ENCODE measurements around the gene ZNF182.

The ZNF182 gene

DNA sequence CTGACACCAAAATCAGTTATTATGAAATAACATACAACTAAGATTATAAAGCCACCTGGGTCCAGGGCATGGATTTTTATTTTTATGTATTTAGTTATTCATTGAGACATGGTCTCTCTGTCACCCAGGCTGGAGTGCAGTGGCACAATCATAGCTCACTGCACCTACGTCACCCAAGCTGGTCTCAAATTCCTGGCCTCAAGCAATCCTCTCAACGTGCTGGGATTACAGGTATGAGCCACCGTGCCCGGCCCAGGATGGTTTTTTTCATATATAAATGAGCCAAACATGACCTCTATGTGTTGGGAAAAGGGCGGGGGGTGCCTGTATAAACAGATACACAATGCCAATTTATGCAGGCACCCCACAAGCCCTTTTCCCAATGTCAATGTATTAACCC lies 43.1 kb upstream of the ZNF182 start:
- H3K4me1 ChIP-seq (ENCODE audit: control insufficient read depth, insufficient read depth, low read length), result no peaks in the 10 kb centered on the region; the same call in 1 of the 2 replicates
- no peaks in the 10 kb centered on the region for H3K36me3 ChIP-seq (ENCODE audit: control insufficient read depth in 2 of 2, insufficient read depth in 1 of 2, low read length in 2 of 2)
- POLR2A ChIA-PET, result no interaction called here
- H3K9me3 ChIP-seq (ENCODE audit: control insufficient read depth, insufficient read depth, low read depth, low read length), result no peaks in the 10 kb centered on the region
- no peak overlapping the region for H3K4me3 ChIP-seq (ENCODE audit: low read depth, low read length)
- H3K27ac ChIP-seq (ENCODE audit: extremely low read depth, low read depth, low read length), result no peak overlapping the region
- TF ChIP-seq ZNF19 (tag by site-specific recombination; IDR thresholded peaks at IDR 0.05; ENCODE audit: low read depth) (no peak), ZNF133 (tag by site-specific recombination; IDR thresholded peaks at IDR 0.05) (no peak), ZNF677 (tag by site-specific recombination; IDR thresholded peaks at IDR 0.05) (no peak), ZNF274 (IDR thresholded peaks at IDR 0.05; ENCODE audit: low read length) (no peak), ZNF274 (tag by site-specific recombination; IDR thresholded peaks at IDR 0.05; ENCODE audit: borderline replicate concordance) (no peak), ZNF623 (tag by site-specific recombination; IDR thresholded peaks at IDR 0.05) (no peak)
- TF ChIP-seq, protein P1, sequence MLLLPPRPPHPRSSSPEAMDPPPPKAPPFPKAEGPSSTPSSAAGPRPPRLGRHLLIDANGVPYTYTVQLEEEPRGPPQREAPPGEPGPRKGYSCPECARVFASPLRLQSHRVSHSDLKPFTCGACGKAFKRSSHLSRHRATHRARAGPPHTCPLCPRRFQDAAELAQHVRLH (tag by site-specific recombination; IDR thresholded peaks at IDR 0.05), result no peak
- CTCF ChIA-PET, result no interaction called here

DNA sequence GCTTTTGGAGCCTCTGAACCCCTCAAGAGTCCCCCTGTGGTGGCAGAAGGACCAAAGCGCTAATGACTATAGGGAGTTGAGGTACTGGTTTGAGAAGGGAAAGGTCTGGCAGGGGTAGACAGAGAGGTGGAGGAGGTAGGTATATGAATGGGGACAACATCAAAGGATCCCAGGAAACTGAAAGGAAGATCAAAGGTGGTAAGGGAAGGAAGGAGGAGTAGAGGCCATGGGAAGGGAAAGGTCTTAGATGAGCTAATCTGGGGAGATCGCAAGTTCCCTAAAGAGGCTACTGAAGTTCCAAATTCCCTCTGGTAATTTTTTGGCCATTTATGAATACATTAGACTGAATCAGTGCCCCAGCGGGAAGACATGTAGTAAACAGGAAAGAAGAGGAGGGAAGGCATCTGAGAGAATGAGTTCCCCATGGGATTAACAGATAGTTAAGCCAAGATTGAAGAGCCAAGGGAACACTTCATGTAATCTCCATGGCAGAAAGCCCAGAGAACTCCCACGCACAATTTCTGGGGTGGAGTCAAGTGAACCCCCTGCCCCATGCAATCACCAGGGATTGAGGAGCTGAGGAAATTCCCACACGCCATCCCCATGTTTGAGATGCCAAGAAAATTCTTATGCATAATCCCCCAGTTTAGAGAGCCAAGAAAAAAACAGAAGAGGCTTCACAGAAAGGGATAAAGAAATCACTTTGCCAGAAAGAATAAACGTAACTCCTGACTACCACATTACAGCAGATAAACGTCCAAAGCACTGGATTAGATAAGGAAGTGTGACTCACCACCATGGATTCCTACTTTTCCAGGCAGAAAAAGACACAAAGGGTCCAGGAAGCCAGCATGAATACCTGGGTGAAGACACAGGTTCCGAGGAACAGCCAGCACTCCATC lies 41.9 kb upstream of the ZNF182 start:
- ChIA-PET POLR2A (interaction anchor here (0.5 kb wide), 1 partner anchor 213 kb away, joined by 3 read pairs; no protein-coding TSS in a partner anchor), CTCF (no interaction called here)
- no peak overlapping the region for H3K4me3 ChIP-seq (ENCODE audit: low read depth, low read length)
- H3K27ac ChIP-seq (ENCODE audit: extremely low read depth, low read depth, low read length), result no peak overlapping the region
- TF ChIP-seq ZFHX2 (tag by site-specific recombination; conservative IDR thresholded peaks at IDR 0.05) (0 out of 2 replicates have a peak, but pooled peaks have one; percentile 27), ZNF16 (tag by site-specific recombination; IDR thresholded peaks at IDR 0.05; ENCODE audit: low read depth) (no peak), SP3 (tag by site-specific recombination; IDR thresholded peaks at IDR 0.05) (no peak), EGR2 (tag by site-specific recombination; IDR thresholded peaks at IDR 0.05; ENCODE audit: low read depth) (0 out of 2 replicates have a peak, but pooled peaks have one; percentile 10), ZNF24 (tag by site-specific recombination; IDR thresholded peaks at IDR 0.05) (no peak), ZNF37A (tag by site-specific recombination; IDR thresholded peaks at IDR 0.05) (no peak), KLF8 (tag by site-specific recombination; IDR thresholded peaks at IDR 0.05) (0 out of 2 replicates have a peak, but pooled peaks have one; percentile 26), ZNF391 (tag by site-specific recombination; IDR thresholded peaks at IDR 0.05; ENCODE audit: borderline replicate concordance, low read depth) (no peak), FEZF1 (tag by site-specific recombination; IDR thresholded peaks at IDR 0.05) (no peak), SALL2 (tag by site-specific recombination; IDR thresholded peaks at IDR 0.05; ENCODE audit: borderline replicate concordance) (no peak), ZNF791 (tag by site-specific recombination; IDR thresholded peaks at IDR 0.05) (no peak), HOXA7 (CRISPR knock-in tag; IDR thresholded peaks at IDR 0.05; ENCODE audit: borderline replicate concordance) (no peak), ZNF211 (tag by site-specific recombination; IDR thresholded peaks at IDR 0.05; ENCODE audit: low read depth) (no peak), RBAK (tag by site-specific recombination; IDR thresholded peaks at IDR 0.05) (no peak), SP2 (tag by site-specific recombination; IDR thresholded peaks at IDR 0.05) (no peak), ZNF621 (tag by site-specific recombination; IDR thresholded peaks at IDR 0.05) (no peak), ZNF792 (tag by site-specific recombination; IDR thresholded peaks at IDR 0.05) (no peak), KLF10 (tag by site-specific recombination; IDR thresholded peaks at IDR 0.05) (no peak), ZNF530 (tag by site-specific recombination; IDR thresholded peaks at IDR 0.05; ENCODE audit: low read depth) (no peak)
- TF ChIP-seq, protein P2, sequence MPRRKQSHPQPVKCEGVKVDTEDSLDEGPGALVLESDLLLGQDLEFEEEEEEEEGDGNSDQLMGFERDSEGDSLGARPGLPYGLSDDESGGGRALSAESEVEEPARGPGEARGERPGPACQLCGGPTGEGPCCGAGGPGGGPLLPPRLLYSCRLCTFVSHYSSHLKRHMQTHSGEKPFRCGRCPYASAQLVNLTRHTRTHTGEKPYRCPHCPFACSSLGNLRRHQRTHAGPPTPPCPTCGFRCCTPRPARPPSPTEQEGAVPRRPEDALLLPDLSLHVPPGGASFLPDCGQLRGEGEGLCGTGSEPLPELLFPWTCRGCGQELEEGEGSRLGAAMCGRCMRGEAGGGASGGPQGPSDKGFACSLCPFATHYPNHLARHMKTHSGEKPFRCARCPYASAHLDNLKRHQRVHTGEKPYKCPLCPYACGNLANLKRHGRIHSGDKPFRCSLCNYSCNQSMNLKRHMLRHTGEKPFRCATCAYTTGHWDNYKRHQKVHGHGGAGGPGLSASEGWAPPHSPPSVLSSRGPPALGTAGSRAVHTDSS (tag by site-specific recombination; IDR thresholded peaks at IDR 0.05), result no peak
- TF ChIP-seq, protein P3, sequence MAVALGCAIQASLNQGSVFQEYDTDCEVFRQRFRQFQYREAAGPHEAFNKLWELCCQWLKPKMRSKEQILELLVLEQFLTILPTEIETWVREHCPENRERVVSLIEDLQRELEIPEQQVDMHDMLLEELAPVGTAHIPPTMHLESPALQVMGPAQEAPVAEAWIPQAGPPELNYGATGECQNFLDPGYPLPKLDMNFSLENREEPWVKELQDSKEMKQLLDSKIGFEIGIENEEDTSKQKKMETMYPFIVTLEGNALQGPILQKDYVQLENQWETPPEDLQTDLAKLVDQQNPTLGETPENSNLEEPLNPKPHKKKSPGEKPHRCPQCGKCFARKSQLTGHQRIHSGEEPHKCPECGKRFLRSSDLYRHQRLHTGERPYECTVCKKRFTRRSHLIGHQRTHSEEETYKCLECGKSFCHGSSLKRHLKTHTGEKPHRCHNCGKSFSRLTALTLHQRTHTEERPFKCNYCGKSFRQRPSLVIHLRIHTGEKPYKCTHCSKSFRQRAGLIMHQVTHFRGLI (tag by site-specific recombination; IDR thresholded peaks at IDR 0.05), result no peak
- no peaks in the 10 kb centered on the region; the same call in 1 of the 2 replicates for H3K4me1 ChIP-seq (ENCODE audit: control insufficient read depth, insufficient read depth, low read length)
- no peaks in the 10 kb centered on the region for H3K36me3 ChIP-seq (ENCODE audit: control insufficient read depth in 2 of 2, insufficient read depth in 1 of 2, low read length in 2 of 2)
- H3K9me3 ChIP-seq (ENCODE audit: control insufficient read depth, insufficient read depth, low read depth, low read length), result no peaks in the 10 kb centered on the region
